Calu3 (cell line): ENCODE data around the gene RFESD. TPM values are rescaled to one million over a fixed set of nuclear protein-coding genes. Genes with fewer than 3 reads are reported as not detected.
A peak's percentile ranks its signal among the peaks of the same experiment; 100 is the strongest.

Experiments
- BruUV-seq: library from RNA; stranded (reverse); fragments of 400-500 nt; replicated peaks from 2 replicates; lab custom pipeline; 2021; lab: Mats Ljungman, UMichigan
- CTCF ChIA-PET: fragments of 300-600 bp; sonication (Branson Sonifier 250); formaldehyde crosslinking; loops from one replicate; lab custom pipeline; 2022; ENCODE audit warnings: antibody characterized with exemption; lab: Charles Lee
- DNase-seq: peaks from one replicate; pipeline ENCODE4 v3.0.0; 2022
- H3K27ac Mint-ChIP-seq: one replicate; pipeline ENCODE4 v1.8.0; 2022; ENCODE audit warnings: mixed read lengths; ENCODE audit not compliant: unreplicated experiment
- H3K27me3 Mint-ChIP-seq: one replicate; pipeline ENCODE4 v1.8.0; 2022; ENCODE audit warnings: mixed read lengths; ENCODE audit not compliant: unreplicated experiment
- H3K36me3 Mint-ChIP-seq: one replicate; pipeline ENCODE4 v1.8.0; 2022; ENCODE audit warnings: mild to moderate bottlenecking, moderate library complexity, mixed read lengths; ENCODE audit not compliant: insufficient read depth, unreplicated experiment
- H3K4me1 Mint-ChIP-seq: one replicate; pipeline ENCODE4 v1.8.0; 2022; ENCODE audit warnings: mild to moderate bottlenecking, low read depth, mixed read lengths; ENCODE audit not compliant: unreplicated experiment
- H3K4me3 Mint-ChIP-seq: one replicate; pipeline ENCODE4 v1.8.0; 2022; ENCODE audit warnings: mild to moderate bottlenecking, low read depth, moderate library complexity, mixed read lengths; ENCODE audit not compliant: unreplicated experiment
- H3K9me3 Mint-ChIP-seq: one replicate; pipeline ENCODE4 v1.8.0; 2022; ENCODE audit warnings: low read depth, mixed read lengths; ENCODE audit not compliant: unreplicated experiment
- intact Hi-C: fragments of 100-400 bp; cut with micrococcal nuclease; formaldehyde crosslinking; loops from one replicate; pipeline ENCODE4 v1.10.0; 2022; ENCODE audit not compliant: unreplicated experiment
- total RNA-seq: library from RNA; stranded (reverse); gene quantifications from 2 replicates; pipeline ENCODE4 v1.2.3, GENCODE V29; 2022
- TF ChIP-seq, protein P1 (sequence below): fragments of 200-600 bp; IDR thresholded peaks from one replicate; pipeline ENCODE4 v1.8.0; 2022; ENCODE audit warnings: antibody characterized with exemption; ENCODE audit not compliant: unreplicated experiment

RFESD gene
- total RNA-seq, 1 experiment from 2014 or later: 2.9 TPM

DNA sequence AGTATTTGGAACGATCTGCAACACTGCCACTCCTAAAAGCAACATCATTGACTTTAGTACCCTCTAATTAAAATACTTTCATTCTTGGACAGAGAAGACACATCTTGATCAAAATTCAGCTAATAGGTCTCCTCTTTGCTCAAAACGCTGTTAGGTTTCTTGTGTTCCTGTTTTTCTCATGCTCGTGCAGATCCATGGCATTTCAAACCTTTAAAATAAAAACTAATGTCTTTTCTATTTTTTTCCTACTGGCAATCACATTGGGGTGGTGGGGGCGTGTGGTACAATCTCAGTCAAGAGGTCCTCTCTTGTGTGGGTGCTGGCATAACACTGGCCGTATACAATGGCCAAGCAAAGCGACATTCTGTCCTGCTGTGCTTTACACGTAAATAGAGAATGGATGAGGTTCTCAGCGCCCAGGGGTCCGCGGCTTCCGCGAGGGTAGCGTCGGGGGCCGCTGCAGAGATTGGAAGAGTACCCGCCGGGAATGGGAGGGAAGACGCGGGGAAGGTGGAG is 27.0 kb upstream of the RFESD start:
- peaks cover 10% of the 10 kb centered on the region for H3K36me3 Mint-ChIP-seq
- H3K27me3 Mint-ChIP-seq: peaks cover 32% of the 10 kb centered on the region
- peaks cover 9% of the 10 kb centered on the region for H3K4me1 Mint-ChIP-seq
- TF ChIP-seq, protein P1, sequence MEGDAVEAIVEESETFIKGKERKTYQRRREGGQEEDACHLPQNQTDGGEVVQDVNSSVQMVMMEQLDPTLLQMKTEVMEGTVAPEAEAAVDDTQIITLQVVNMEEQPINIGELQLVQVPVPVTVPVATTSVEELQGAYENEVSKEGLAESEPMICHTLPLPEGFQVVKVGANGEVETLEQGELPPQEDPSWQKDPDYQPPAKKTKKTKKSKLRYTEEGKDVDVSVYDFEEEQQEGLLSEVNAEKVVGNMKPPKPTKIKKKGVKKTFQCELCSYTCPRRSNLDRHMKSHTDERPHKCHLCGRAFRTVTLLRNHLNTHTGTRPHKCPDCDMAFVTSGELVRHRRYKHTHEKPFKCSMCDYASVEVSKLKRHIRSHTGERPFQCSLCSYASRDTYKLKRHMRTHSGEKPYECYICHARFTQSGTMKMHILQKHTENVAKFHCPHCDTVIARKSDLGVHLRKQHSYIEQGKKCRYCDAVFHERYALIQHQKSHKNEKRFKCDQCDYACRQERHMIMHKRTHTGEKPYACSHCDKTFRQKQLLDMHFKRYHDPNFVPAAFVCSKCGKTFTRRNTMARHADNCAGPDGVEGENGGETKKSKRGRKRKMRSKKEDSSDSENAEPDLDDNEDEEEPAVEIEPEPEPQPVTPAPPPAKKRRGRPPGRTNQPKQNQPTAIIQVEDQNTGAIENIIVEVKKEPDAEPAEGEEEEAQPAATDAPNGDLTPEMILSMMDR: no peak
- intact Hi-C loops: loop anchor here (2.0 kb wide), 1 partner anchor 63 kb away; no protein-coding TSS in a partner anchor
- BruUV-seq: no TSS peak
- H3K4me3 Mint-ChIP-seq: peak overlapping the region; percentile 73
- no peak overlapping the region for H3K27ac Mint-ChIP-seq
- CTCF ChIA-PET: no interaction called here
- no peak for DNase-seq
- H3K9me3 Mint-ChIP-seq: no peaks in the 10 kb centered on the region

DNA sequence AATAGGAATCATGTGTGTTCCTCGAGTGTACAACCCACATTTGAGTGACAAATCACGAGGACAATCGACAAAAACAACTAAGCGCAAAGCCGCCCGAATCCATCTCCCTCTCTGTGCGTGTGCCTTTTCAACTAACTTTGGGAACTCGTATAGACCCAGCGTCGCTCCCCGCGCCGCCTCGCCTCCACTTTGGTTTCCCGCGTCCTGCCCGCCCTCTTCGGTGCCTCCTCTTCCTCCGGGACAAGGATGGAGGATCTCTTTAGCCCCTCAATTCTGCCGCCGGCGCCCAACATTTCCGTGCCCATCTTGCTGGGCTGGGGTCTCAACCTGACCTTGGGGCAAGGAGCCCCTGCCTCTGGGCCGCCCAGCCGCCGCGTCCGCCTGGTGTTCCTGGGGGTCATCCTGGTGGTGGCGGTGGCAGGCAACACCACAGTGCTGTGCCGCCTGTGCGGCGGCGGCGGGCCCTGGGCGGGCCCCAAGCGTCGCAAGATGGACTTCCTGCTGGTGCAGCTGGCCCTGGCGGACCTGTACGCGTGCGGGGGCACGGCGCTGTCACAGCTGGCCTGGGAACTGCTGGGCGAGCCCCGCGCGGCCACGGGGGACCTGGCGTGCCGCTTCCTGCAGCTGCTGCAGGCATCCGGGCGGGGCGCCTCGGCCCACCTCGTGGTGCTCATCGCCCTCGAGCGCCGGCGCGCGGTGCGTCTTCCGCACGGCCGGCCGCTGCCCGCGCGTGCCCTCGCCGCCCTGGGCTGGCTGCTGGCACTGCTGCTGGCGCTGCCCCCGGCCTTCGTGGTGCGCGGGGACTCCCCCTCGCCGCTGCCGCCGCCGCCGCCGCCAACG is 26.3 kb upstream of the RFESD start, which contains the start of gene GPR150:
TSS of gene GPR150 (plus strand) at position 58 of the 840 bp plus-strand sequence. CDS start at position 247, 189 bp downstream.
- peaks cover 35% of the 10 kb centered on the region for H3K27me3 Mint-ChIP-seq
- H3K4me3 Mint-ChIP-seq: peak within 1 kb of the TSS; percentile 73
- peaks cover 10% of the 10 kb centered on the region for H3K36me3 Mint-ChIP-seq
- no peaks in the 10 kb centered on the region for H3K9me3 Mint-ChIP-seq
- intact Hi-C loops: no loop called here
- peaks cover 9% of the 10 kb centered on the region for H3K4me1 Mint-ChIP-seq
- no peak within 1 kb of the TSS for H3K27ac Mint-ChIP-seq
- BruUV-seq: no TSS peak
- CTCF ChIA-PET: no interaction called here
- TF ChIP-seq, protein P1: no peak
- DNase-seq: peak; percentile 64

DNA sequence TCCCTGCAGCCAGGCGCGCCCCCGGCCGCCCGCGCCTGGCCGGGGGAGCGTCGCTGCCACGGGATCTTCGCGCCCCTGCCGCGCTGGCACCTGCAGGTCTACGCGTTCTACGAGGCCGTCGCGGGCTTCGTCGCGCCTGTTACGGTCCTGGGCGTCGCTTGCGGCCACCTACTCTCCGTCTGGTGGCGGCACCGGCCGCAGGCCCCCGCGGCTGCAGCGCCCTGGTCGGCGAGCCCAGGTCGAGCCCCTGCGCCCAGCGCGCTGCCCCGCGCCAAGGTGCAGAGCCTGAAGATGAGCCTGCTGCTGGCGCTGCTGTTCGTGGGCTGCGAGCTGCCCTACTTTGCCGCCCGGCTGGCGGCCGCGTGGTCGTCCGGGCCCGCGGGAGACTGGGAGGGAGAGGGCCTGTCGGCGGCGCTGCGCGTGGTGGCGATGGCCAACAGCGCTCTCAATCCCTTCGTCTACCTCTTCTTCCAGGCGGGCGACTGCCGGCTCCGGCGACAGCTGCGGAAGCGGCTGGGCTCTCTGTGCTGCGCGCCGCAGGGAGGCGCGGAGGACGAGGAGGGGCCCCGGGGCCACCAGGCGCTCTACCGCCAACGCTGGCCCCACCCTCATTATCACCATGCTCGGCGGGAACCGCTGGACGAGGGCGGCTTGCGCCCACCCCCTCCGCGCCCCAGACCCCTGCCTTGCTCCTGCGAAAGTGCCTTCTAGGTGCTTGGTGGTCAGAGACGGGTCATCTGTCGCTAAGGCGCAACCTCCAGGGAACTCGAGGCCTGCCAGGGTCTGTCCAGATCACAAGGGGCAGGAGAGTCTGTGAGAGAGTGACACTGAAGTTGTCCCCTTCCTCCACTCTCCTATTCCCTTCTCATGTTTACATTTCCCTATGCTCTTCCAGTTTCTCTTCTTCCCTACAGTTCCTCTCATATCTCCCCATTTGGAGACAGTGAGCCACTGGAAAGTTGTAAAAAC is 25.4 kb upstream of the RFESD start:
- TF ChIP-seq, protein P1: no peak
- CTCF ChIA-PET: no interaction called here
- Mint-ChIP-seq H3K4me3 (peak overlapping the region; percentile 73), H3K36me3 (peaks cover 10% of the 10 kb centered on the region), H3K27me3 (peaks cover 35% of the 10 kb centered on the region), H3K9me3 (no peaks in the 10 kb centered on the region), H3K27ac (no peak overlapping the region), H3K4me1 (peaks cover 9% of the 10 kb centered on the region)
- DNase-seq: peak; percentile 50
- intact Hi-C loops: no loop called here
- BruUV-seq: no TSS peak
